DND-41 (cell line): ENCODE data around the gene PDGFRA.

Experiments used
- ATAC-seq: fragments of 200-7000 bp; cut with Tn5 transposase; 3 replicates; pipeline ENCODE4 v1.9.1; 2021; ENCODE audit warnings: low read depth; ENCODE audit not compliant: insufficient read depth
- DNase-seq: peaks from one replicate; pipeline ENCODE4 v3.0.0-alpha.2; 2020
- H2AFZ ChIP-seq: 2 replicates; pipeline ENCODE4 v1.6.0; 2012; ENCODE audit warnings: low read depth, low read length
- H3K27ac ChIP-seq: 2 replicates; pipeline ENCODE4 v1.5.1; 2012; ENCODE audit warnings: low read length, inconsistent platforms
- H3K27me3 ChIP-seq: fragments of 200-600 bp; sonication (generic); 2 replicates; pipeline ENCODE4 v1.6.0; 2012; ENCODE audit warnings: low read length, mild to moderate bottlenecking, inconsistent platforms; ENCODE audit not compliant: insufficient read depth, poor library complexity
- H3K36me3 ChIP-seq: 2 replicates; pipeline ENCODE4 v1.5.1; 2012; ENCODE audit warnings: low read length, inconsistent platforms; ENCODE audit not compliant: insufficient read depth
- H3K4me1 ChIP-seq: 2 replicates; pipeline ENCODE4 v1.5.1; 2012; ENCODE audit warnings: mild to moderate bottlenecking, low read length; ENCODE audit not compliant: insufficient read depth
- H3K4me2 ChIP-seq: 2 replicates; pipeline ENCODE4 v1.6.0; 2012; ENCODE audit warnings: mild to moderate bottlenecking, moderate library complexity, low read length, inconsistent platforms; ENCODE audit not compliant: insufficient read depth
- H3K4me3 ChIP-seq, 2 experiments: fragments of 200-600 bp in 1 of 2; shearing (Covaris generic) in 1 of 2; 2 replicates each; pipeline ENCODE4 v1.5.1; 2012 to 2016; ENCODE audit warnings: inconsistent platforms in 2 of 2, low read length in 2 of 2, mild to moderate bottlenecking in 2 of 2, low read depth in 1 of 2, moderate library complexity in 1 of 2
- H3K79me2 ChIP-seq: 2 replicates; pipeline ENCODE4 v1.6.0; 2012; ENCODE audit warnings: low read length, inconsistent platforms; ENCODE audit not compliant: insufficient read depth
- H3K9ac ChIP-seq: 2 replicates; pipeline ENCODE4 v1.6.0; 2012; ENCODE audit warnings: low read depth, mild to moderate bottlenecking, inconsistent platforms, low read length, moderate library complexity
- H3K9me3 ChIP-seq: 2 replicates; pipeline ENCODE4 v1.5.1; 2012; ENCODE audit warnings: low read length, moderate library complexity, mild to moderate bottlenecking, inconsistent platforms; ENCODE audit not compliant: insufficient read depth, severe bottlenecking
- H4K20me1 ChIP-seq: 2 replicates; pipeline ENCODE4 v1.6.0; 2012; ENCODE audit warnings: low read length; ENCODE audit not compliant: insufficient read depth
- EZH2 ChIP-seq: IDR thresholded peaks from 3 replicates; pipeline ENCODE4 v1.6.1; 2012; ENCODE audit warnings: borderline replicate concordance, low read depth, mild to moderate bottlenecking, moderate library complexity, low read length, inconsistent platforms; ENCODE audit not compliant: severe bottlenecking
- TF ChIP-seq, protein P1 (sequence below): IDR thresholded peaks from 2 replicates; pipeline ENCODE4 v1.5.1; 2012; ENCODE audit warnings: borderline replicate concordance, low read length, moderate library complexity, mild to moderate bottlenecking; ENCODE audit not compliant: poor library complexity, severe bottlenecking; ENCODE audit errors: extremely low read depth

PDGFRA gene

GRCh38 chr4:54228961-54229501 is at the start of gene PDGFRA:
TSS of gene PDGFRA (plus strand) at chr4:54229293. CDS start at chr4:54258769, 29,476 bp downstream.
- H3K4me2 ChIP-seq, result no peak within 1 kb of the TSS
- no peak within 1 kb of the TSS for H2AFZ ChIP-seq
- no peak within 1 kb of the TSS for H3K9ac ChIP-seq

DNA sequence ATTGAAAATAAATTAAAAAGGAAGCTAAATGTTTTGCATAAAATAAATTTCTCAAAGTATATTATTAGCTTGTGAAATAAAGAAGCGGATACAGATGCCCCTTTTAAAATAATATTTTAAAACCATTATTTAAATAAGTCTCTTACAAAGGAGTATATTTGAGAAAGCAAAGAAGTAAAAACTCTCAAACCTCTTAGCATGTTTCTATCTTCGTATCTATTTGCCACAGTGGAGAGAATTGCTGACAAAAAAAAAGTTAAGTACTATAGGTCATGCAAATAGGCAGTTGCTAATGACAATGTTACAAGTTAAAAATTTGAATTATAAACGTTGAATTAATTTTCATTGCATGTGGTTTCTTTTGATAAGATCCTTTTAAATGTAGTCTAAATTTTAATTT is 44.5 kb upstream of the PDGFRA start:
- Histone ChIP-seq H3K9ac (no peak overlapping the region), H3K79me2 (no peaks in the 10 kb centered on the region), H3K9me3 (no peaks in the 10 kb centered on the region), H4K20me1 (no peaks in the 10 kb centered on the region), H3K4me1 (no peaks in the 10 kb centered on the region), H2AFZ (no peak overlapping the region), H3K4me3 (no peak overlapping the region), H3K36me3 (no peaks in the 10 kb centered on the region), H3K27ac (no peak overlapping the region), H3K4me2 (no peak overlapping the region), H3K27me3 (no peaks in the 10 kb centered on the region)
- ATAC-seq (no peak), DNase-seq (no peak)
- TF ChIP-seq, protein P1, sequence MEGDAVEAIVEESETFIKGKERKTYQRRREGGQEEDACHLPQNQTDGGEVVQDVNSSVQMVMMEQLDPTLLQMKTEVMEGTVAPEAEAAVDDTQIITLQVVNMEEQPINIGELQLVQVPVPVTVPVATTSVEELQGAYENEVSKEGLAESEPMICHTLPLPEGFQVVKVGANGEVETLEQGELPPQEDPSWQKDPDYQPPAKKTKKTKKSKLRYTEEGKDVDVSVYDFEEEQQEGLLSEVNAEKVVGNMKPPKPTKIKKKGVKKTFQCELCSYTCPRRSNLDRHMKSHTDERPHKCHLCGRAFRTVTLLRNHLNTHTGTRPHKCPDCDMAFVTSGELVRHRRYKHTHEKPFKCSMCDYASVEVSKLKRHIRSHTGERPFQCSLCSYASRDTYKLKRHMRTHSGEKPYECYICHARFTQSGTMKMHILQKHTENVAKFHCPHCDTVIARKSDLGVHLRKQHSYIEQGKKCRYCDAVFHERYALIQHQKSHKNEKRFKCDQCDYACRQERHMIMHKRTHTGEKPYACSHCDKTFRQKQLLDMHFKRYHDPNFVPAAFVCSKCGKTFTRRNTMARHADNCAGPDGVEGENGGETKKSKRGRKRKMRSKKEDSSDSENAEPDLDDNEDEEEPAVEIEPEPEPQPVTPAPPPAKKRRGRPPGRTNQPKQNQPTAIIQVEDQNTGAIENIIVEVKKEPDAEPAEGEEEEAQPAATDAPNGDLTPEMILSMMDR, result no peak
- TF ChIP-seq EZH2, result no peak

More at GRCh38 chr4:54228961-54229501, at the start of gene PDGFRA:
- Histone ChIP-seq H3K27me3 (no peaks in the 10 kb centered on the region), H3K79me2 (no peaks in the 10 kb centered on the region), H3K9me3 (peaks cover 28% of the 10 kb centered on the region), H3K4me3 (no peak within 1 kb of the TSS), H4K20me1 (no peaks in the 10 kb centered on the region), H3K27ac (no peak within 1 kb of the TSS), H3K36me3 (no peaks in the 10 kb centered on the region), H3K4me1 (no peaks in the 10 kb centered on the region)
- TF ChIP-seq EZH2, result no peak
- TF ChIP-seq, protein P1, result no peak
- no peak for ATAC-seq
- no peak for DNase-seq

GRCh38 chr4:54185044-54185780 is 43.9 kb upstream of the PDGFRA start:
- no peaks in the 10 kb centered on the region for H3K4me1 ChIP-seq
- ATAC-seq (no peak), DNase-seq (no peak)
- H3K27ac ChIP-seq, result no peak overlapping the region
- no peak overlapping the region for H3K4me2 ChIP-seq
- no peak overlapping the region for H2AFZ ChIP-seq
- no peak for TF ChIP-seq EZH2
- TF ChIP-seq, protein P1, result no peak
- H4K20me1 ChIP-seq, result no peaks in the 10 kb centered on the region
- no peaks in the 10 kb centered on the region for H3K36me3 ChIP-seq
- no peaks in the 10 kb centered on the region for H3K27me3 ChIP-seq
- no peak overlapping the region for H3K9ac ChIP-seq
- H3K79me2 ChIP-seq, result no peaks in the 10 kb centered on the region
- no peaks in the 10 kb centered on the region for H3K9me3 ChIP-seq
- no peak overlapping the region for H3K4me3 ChIP-seq
